Measurements from ENCODE around the gene KCNK3.

- TF ChIP-seq, protein P1, sequence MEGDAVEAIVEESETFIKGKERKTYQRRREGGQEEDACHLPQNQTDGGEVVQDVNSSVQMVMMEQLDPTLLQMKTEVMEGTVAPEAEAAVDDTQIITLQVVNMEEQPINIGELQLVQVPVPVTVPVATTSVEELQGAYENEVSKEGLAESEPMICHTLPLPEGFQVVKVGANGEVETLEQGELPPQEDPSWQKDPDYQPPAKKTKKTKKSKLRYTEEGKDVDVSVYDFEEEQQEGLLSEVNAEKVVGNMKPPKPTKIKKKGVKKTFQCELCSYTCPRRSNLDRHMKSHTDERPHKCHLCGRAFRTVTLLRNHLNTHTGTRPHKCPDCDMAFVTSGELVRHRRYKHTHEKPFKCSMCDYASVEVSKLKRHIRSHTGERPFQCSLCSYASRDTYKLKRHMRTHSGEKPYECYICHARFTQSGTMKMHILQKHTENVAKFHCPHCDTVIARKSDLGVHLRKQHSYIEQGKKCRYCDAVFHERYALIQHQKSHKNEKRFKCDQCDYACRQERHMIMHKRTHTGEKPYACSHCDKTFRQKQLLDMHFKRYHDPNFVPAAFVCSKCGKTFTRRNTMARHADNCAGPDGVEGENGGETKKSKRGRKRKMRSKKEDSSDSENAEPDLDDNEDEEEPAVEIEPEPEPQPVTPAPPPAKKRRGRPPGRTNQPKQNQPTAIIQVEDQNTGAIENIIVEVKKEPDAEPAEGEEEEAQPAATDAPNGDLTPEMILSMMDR (IDR thresholded peaks at IDR 0.05; ENCODE audit: insufficient read depth, low read depth, low read length): no peak
- TF ChIP-seq EZH2 (IDR thresholded peaks at IDR 0.05; ENCODE audit: insufficient read depth, low read length): no peak
Measured at GRCh38 chr2:26649322-26649721, 43.2 kb upstream of the KCNK3 start.

Measured in astrocyte (in vitro differentiated cells and primary cell).